Measurements from ENCODE around the gene NIPAL3. TPM values are rescaled to one million over a fixed set of nuclear protein-coding genes. Genes with fewer than 3 reads are reported as not detected.

NIPAL3 gene
- total RNA-seq, 1 donor from 2014 or later, result 30.1 TPM

- TF ChIP-seq CTCF (IDR thresholded peaks at IDR 0.05; ENCODE audit: borderline replicate concordance), result no peak
- Histone ChIP-seq H3K9me3 (replicated peaks) (no peaks in the 10 kb centered on the region), H3K4me3 (no peak overlapping the region), H3K36me3 (peaks cover 23% of the 10 kb centered on the region), H3K27ac (replicated peaks) (no peak overlapping the region), H3K4me1 (peaks cover 54% of the 10 kb centered on the region), H3K27me3 (ENCODE audit: low read depth) (no peaks in the 10 kb centered on the region)
- intact Hi-C loops (cut with micrococcal nuclease), result no loop called here
- no peak for DNase-seq
Measured at GRCh38 chr1:24417681-24418080, 2.1 kb downstream of the NIPAL3 start.

GRCh38 chr1:24418898-24419628 lies 3.5 kb downstream of the NIPAL3 start:
- H3K27ac ChIP-seq (replicated peaks), result peak overlapping the region; percentile 6
- H3K36me3 ChIP-seq, result peaks cover 23% of the 10 kb centered on the region
- H3K4me1 ChIP-seq, result peaks cover 42% of the 10 kb centered on the region
- DNase-seq, result no peak
- no peaks in the 10 kb centered on the region for H3K9me3 ChIP-seq (replicated peaks)
- no peak overlapping the region for H3K4me3 ChIP-seq
- TF ChIP-seq CTCF (IDR thresholded peaks at IDR 0.05; ENCODE audit: borderline replicate concordance), result no peak
- intact Hi-C loops (cut with micrococcal nuclease), result no loop called here
- no peaks in the 10 kb centered on the region for H3K27me3 ChIP-seq (ENCODE audit: low read depth)

GRCh38 chr1:24420547-24420946 lies 4.9 kb downstream of the NIPAL3 start:
- TF ChIP-seq CTCF (IDR thresholded peaks at IDR 0.05; ENCODE audit: borderline replicate concordance), result no peak
- H3K9me3 ChIP-seq (replicated peaks), result no peaks in the 10 kb centered on the region
- no peak for DNase-seq
- no peak overlapping the region for H3K4me3 ChIP-seq
- no peaks in the 10 kb centered on the region for H3K27me3 ChIP-seq (ENCODE audit: low read depth)
- H3K36me3 ChIP-seq, result peaks cover 23% of the 10 kb centered on the region
- no peak overlapping the region for H3K27ac ChIP-seq (replicated peaks)
- peaks cover 43% of the 10 kb centered on the region for H3K4me1 ChIP-seq
- intact Hi-C loops (cut with micrococcal nuclease), result no loop called here

- no peak for TF ChIP-seq CTCF (IDR thresholded peaks at IDR 0.05; ENCODE audit: borderline replicate concordance)
- Histone ChIP-seq H3K27me3 (ENCODE audit: low read depth) (no peaks in the 10 kb centered on the region), H3K9me3 (replicated peaks) (no peaks in the 10 kb centered on the region), H3K4me3 (no peak overlapping the region), H3K4me1 (peaks cover 44% of the 10 kb centered on the region), H3K27ac (replicated peaks) (no peak overlapping the region), H3K36me3 (peaks cover 23% of the 10 kb centered on the region)
- no peak for DNase-seq
- intact Hi-C loops (cut with micrococcal nuclease), result no loop called here
Measured at GRCh38 chr1:24421502-24421901, 5.9 kb downstream of the NIPAL3 start.

- intact Hi-C loops (cut with micrococcal nuclease), result no loop called here
- no peak for TF ChIP-seq CTCF (IDR thresholded peaks at IDR 0.05; ENCODE audit: borderline replicate concordance)
- Histone ChIP-seq H3K27ac (replicated peaks) (no peak overlapping the region), H3K4me3 (no peak overlapping the region), H3K9me3 (replicated peaks) (no peaks in the 10 kb centered on the region), H3K27me3 (ENCODE audit: low read depth) (no peaks in the 10 kb centered on the region), H3K36me3 (peaks cover 22% of the 10 kb centered on the region), H3K4me1 (peaks cover 37% of the 10 kb centered on the region)
- no peak for DNase-seq
Measured at GRCh38 chr1:24424207-24424606, 8.6 kb downstream of the NIPAL3 start.

Data from left ventricle myocardium inferior (tissue), 1 donor.